Nephron (organoid): ENCODE measurements around the gene DNAJC18.
"Not testable (repeated sequence)": the region's sequence is repeated elsewhere in the genome, so short reads cannot be mapped to it uniquely, and the experiment has no call there.

Experiments used
- H3K27ac Mint-ChIP-seq, 3 experiments: 2 replicates each; pipeline ENCODE4 v1.8.0; 2020; ENCODE audit warnings: mixed read lengths in 3 of 3, mild to moderate bottlenecking in 2 of 3, moderate library complexity in 1 of 3
- H3K27me3 Mint-ChIP-seq: 2 replicates; pipeline ENCODE4 v1.8.0; 2021; ENCODE audit warnings: low read depth, mild to moderate bottlenecking, moderate library complexity, mixed read lengths
- H3K36me3 Mint-ChIP-seq: 2 replicates; pipeline ENCODE4 v1.8.0; 2020; ENCODE audit warnings: low read depth, mixed read lengths
- H3K4me1 Mint-ChIP-seq: 2 replicates; pipeline ENCODE4 v1.8.0; 2020; ENCODE audit warnings: mixed read lengths
- H3K4me3 Mint-ChIP-seq, 3 experiments: 2 replicates each; pipeline ENCODE4 v1.8.0; 2020; ENCODE audit warnings: mild to moderate bottlenecking in 3 of 3, mixed read lengths in 3 of 3, moderate library complexity in 2 of 3
- H3K9me3 Mint-ChIP-seq: 2 replicates; pipeline ENCODE4 v1.8.0; 2020; ENCODE audit warnings: mixed read lengths
- CTCF ChIP-seq, 3 experiments: fragments of 200-600 bp; sonication (generic); IDR thresholded peaks; one replicate each; pipeline ENCODE4 v1.5.0; 2021; ENCODE audit warnings: antibody characterized with exemption in 3 of 3; ENCODE audit not compliant: unreplicated experiment in 3 of 3

Gene DNAJC18

GRCh38 chr5:139481122-139481533 is 41.8 kb upstream of the DNAJC18 start:
- no peaks in the 10 kb centered on the region for H3K27me3 Mint-ChIP-seq
- H3K36me3 Mint-ChIP-seq, result no peaks in the 10 kb centered on the region
- no peak for TF ChIP-seq CTCF (IDR thresholded peaks at IDR 0.05; ENCODE audit: unreplicated experiment in 3 of 3)
- no peaks in the 10 kb centered on the region for H3K9me3 Mint-ChIP-seq
- peak overlapping the region in 2 of 3 experiments; percentile 87 to 99 for H3K27ac Mint-ChIP-seq
- H3K4me3 Mint-ChIP-seq, result peak overlapping the region in 2 of 3 experiments; percentile 56 to 74
- peaks cover 31% of the 10 kb centered on the region for H3K4me1 Mint-ChIP-seq

DNA sequence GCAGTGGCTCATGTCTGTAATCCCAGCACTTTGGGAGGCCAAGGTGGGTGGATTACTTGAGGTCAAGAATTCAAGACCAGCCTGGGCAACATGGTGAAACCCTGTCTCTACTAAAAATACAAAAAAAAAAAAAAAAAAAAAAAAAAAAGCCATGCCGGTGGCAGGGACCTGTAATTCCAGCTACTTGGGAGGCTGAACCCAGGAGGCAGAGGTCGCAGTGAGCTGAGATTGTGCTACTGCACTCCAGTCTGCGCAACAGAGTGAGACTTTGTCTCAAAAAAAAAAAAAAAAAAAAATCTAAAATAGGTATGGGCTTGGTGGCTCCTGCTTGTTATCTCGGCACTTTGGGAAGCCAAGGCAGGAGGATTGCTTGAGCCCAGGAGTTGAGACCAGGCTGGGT is 40.4 kb upstream of the DNAJC18 start:
- peaks cover 37% of the 10 kb centered on the region for H3K4me1 Mint-ChIP-seq
- not testable (repeated sequence) for H3K9me3 Mint-ChIP-seq

GRCh38 chr5:139478657-139479423 is 39.5 kb upstream of the DNAJC18 start:
- H3K27me3 Mint-ChIP-seq, result not testable (repeated sequence)

More for the DNA sequence above, 40.4 kb upstream of the DNAJC18 start:
- H3K4me3 Mint-ChIP-seq, H3K27ac Mint-ChIP-seq, H3K36me3 Mint-ChIP-seq, H3K27me3 Mint-ChIP-seq: not testable (repeated sequence)

DNA sequence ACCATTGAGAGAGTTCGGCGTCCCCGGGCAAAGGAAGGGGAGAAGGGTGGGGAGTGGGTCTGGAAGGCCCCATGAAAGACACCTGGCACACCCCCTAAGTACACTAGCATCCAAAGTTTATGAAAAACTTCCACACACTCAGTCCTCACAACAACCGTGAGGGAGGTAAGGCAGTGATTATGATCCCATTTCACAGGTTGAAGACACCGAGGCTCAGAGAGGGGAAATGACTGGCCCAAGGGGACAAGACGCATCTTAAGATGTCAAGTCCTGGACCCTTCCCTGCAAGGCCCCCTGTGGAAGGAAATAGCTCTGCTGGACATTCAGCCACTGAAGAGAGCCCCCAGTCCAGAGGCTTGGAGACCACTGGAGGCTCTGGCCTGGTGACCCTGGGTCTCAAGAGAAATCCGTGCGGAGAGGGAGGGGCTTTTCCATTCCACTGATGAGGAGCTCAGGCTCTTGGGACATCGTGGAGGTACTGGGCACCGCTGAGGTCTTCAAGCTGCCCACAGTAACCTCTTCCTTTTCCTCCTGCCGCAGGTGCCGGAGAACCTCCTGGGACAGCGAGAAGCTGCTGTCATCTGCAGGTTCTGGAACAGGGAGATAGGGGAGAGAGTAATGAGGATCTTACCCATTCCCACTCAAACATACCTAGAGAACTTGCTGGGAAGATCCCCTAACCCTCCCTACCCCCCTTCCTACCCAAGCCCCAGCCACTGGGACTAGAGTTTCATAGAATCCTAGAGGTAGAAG is 36.7 kb upstream of the DNAJC18 start:
- no peaks in the 10 kb centered on the region for H3K27me3 Mint-ChIP-seq
- no peaks in the 10 kb centered on the region for H3K9me3 Mint-ChIP-seq
- no peaks in the 10 kb centered on the region for H3K36me3 Mint-ChIP-seq
- no peak overlapping the region for H3K4me3 Mint-ChIP-seq
- peaks cover 44% of the 10 kb centered on the region for H3K4me1 Mint-ChIP-seq
- no peak for TF ChIP-seq CTCF (IDR thresholded peaks at IDR 0.05; ENCODE audit: unreplicated experiment in 3 of 3)
- peak overlapping the region in 2 of 3 experiments; percentile 49 to 60 for H3K27ac Mint-ChIP-seq

More at GRCh38 chr5:139478657-139479423, 39.5 kb upstream of the DNAJC18 start:
- not testable (repeated sequence) for H3K27ac Mint-ChIP-seq, H3K36me3 Mint-ChIP-seq, H3K4me3 Mint-ChIP-seq, H3K9me3 Mint-ChIP-seq
- H3K4me1 Mint-ChIP-seq, result peaks cover 39% of the 10 kb centered on the region

- TF ChIP-seq CTCF (IDR thresholded peaks at IDR 0.05; ENCODE audit: unreplicated experiment in 3 of 3), result no peak
- H3K36me3 Mint-ChIP-seq, result no peaks in the 10 kb centered on the region
- no peaks in the 10 kb centered on the region for H3K27me3 Mint-ChIP-seq
- peak overlapping the region; percentile 49 to 84 (median 60) for H3K27ac Mint-ChIP-seq
- H3K9me3 Mint-ChIP-seq, result no peaks in the 10 kb centered on the region
- H3K4me3 Mint-ChIP-seq, result peak overlapping the region in 1 of 3 experiments; percentile 21
- peaks cover 36% of the 10 kb centered on the region for H3K4me1 Mint-ChIP-seq
Observed at GRCh38 chr5:139474890-139475791, 35.8 kb upstream of the DNAJC18 start.

DNA sequence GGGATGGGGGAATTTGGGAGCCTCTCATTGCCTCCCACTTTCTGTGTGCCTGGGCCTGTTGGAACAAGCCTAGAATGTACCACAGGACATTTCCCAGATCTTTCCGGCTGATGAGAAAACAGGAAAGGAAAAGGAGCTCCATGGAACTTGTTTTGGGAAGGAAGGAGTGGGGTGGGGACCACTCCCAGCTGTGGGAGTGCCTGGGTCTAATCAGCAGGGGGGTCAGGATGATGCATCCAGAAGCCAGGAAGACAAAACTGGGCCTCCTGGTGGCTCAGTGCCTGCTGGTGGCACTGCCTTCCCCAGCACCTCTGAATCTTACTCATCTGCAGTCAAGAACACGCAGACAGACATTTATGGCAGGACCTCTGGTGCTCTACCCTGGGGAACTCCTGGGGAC is 34.2 kb upstream of the DNAJC18 start:
- H3K27ac Mint-ChIP-seq, result peak overlapping the region; percentile 95 to 98 (median 95)
- H3K4me1 Mint-ChIP-seq, result peaks cover 46% of the 10 kb centered on the region
- H3K27me3 Mint-ChIP-seq, result peaks cover 1% of the 10 kb centered on the region
- H3K36me3 Mint-ChIP-seq, result no peaks in the 10 kb centered on the region
- no peaks in the 10 kb centered on the region for H3K9me3 Mint-ChIP-seq
- H3K4me3 Mint-ChIP-seq, result peak overlapping the region in 2 of 3 experiments; percentile 22 to 24
- TF ChIP-seq CTCF (IDR thresholded peaks at IDR 0.05; ENCODE audit: unreplicated experiment in 3 of 3), result no peak
